Trophoblast cell (in vitro differentiated cells and primary cell): Measurements from ENCODE around the gene DRC1.

Source experiments
- DNase-seq, 2 donors: peaks; one replicate each; pipeline ENCODE4 v3.0.0-alpha.2; 2016
- H2AFZ ChIP-seq: 2 replicates; pipeline ENCODE4 v1.6.1; 2013; ENCODE audit warnings: low read length, moderate library complexity, mild to moderate bottlenecking; ENCODE audit not compliant: insufficient read depth, poor library complexity
- H2AK5ac ChIP-seq: 2 replicates; pipeline ENCODE4 v1.6.1; 2013; ENCODE audit warnings: mild to moderate bottlenecking, low read length
- H2BK120ac ChIP-seq: 2 replicates; pipeline ENCODE4 v1.6.1; 2013; ENCODE audit warnings: low read length, mild to moderate bottlenecking, moderate library complexity; ENCODE audit not compliant: insufficient read depth, poor library complexity
- H2BK12ac ChIP-seq: 2 replicates; pipeline ENCODE4 v1.6.1; 2013; ENCODE audit warnings: mild to moderate bottlenecking, low read length, moderate library complexity
- H2BK5ac ChIP-seq: 2 replicates; pipeline ENCODE4 v1.6.1; 2013; ENCODE audit warnings: low read length, low read depth, moderate library complexity, mild to moderate bottlenecking; ENCODE audit not compliant: poor library complexity
- H3K14ac ChIP-seq: 2 replicates; pipeline ENCODE4 v1.6.1; 2013; ENCODE audit warnings: mild to moderate bottlenecking, low read length
- H3K18ac ChIP-seq: 2 replicates; pipeline ENCODE4 v1.6.1; 2013; ENCODE audit warnings: mild to moderate bottlenecking, low read length
- H3K23ac ChIP-seq: 2 replicates; pipeline ENCODE4 v1.6.1; 2013; ENCODE audit warnings: low read length
- H3K27ac ChIP-seq: 2 replicates; pipeline ENCODE4 v1.5.1; 2013; ENCODE audit warnings: low read depth, mild to moderate bottlenecking, inconsistent platforms, low read length, moderate library complexity
- H3K27me3 ChIP-seq: 2 replicates; pipeline ENCODE4 v1.6.1; 2013; ENCODE audit warnings: inconsistent platforms, mild to moderate bottlenecking, low read length, moderate library complexity; ENCODE audit not compliant: insufficient read depth
- H3K36me3 ChIP-seq, 2 experiments: 1 replicate in 1 of 2; 2 replicates in 1 of 2; pipeline ENCODE4 v1.6.1; 2013; ENCODE audit warnings: low read length in 2 of 2, mild to moderate bottlenecking in 2 of 2, moderate library complexity in 1 of 2; ENCODE audit not compliant: insufficient read depth in 2 of 2, control insufficient read depth in 1 of 2
- H3K4ac ChIP-seq: 2 replicates; pipeline ENCODE4 v1.6.1; 2013; ENCODE audit warnings: low read depth, mild to moderate bottlenecking, low read length, moderate library complexity
- H3K4me1 ChIP-seq, 2 experiments: 1 replicate in 1 of 2; 2 replicates in 1 of 2; pipeline ENCODE4 v1.6.1; 2013; ENCODE audit warnings: low read length in 2 of 2, mild to moderate bottlenecking in 2 of 2, moderate library complexity in 1 of 2; ENCODE audit not compliant: insufficient read depth in 2 of 2, control insufficient read depth in 1 of 2
- H3K4me2 ChIP-seq: 2 replicates; pipeline ENCODE4 v1.6.1; 2013; ENCODE audit warnings: inconsistent platforms, mild to moderate bottlenecking, low read length, moderate library complexity
- H3K4me3 ChIP-seq: 2 replicates; pipeline ENCODE4 v1.5.1; 2013; ENCODE audit warnings: mild to moderate bottlenecking, low read depth, low read length, inconsistent platforms
- H3K79me1 ChIP-seq: one replicate; pipeline ENCODE4 v1.6.1; 2013; ENCODE audit warnings: low read length
- H3K79me2 ChIP-seq: 2 replicates; pipeline ENCODE4 v1.6.1; 2013; ENCODE audit warnings: low read length, mild to moderate bottlenecking; ENCODE audit not compliant: control insufficient read depth, insufficient read depth, poor library complexity
- H3K9ac ChIP-seq: 2 replicates; pipeline ENCODE4 v1.6.1; 2013; ENCODE audit warnings: mild to moderate bottlenecking, low read length
- H3K9me3 ChIP-seq: 2 replicates; pipeline ENCODE4 v1.6.1; 2013; ENCODE audit warnings: low read depth, mild to moderate bottlenecking, control low read depth, inconsistent platforms, low read length; ENCODE audit not compliant: insufficient read depth
- H4K12ac ChIP-seq: 2 replicates; pipeline ENCODE4 v1.6.1; 2013; ENCODE audit warnings: low read depth, mild to moderate bottlenecking, low read length, moderate library complexity
- H4K8ac ChIP-seq: 2 replicates; pipeline ENCODE4 v1.6.1; 2013; ENCODE audit warnings: low read depth, mild to moderate bottlenecking, low read length, moderate library complexity
- H4K91ac ChIP-seq: one replicate; pipeline ENCODE4 v1.6.1; 2013; ENCODE audit warnings: low read depth, mild to moderate bottlenecking, low read length, moderate library complexity
- WGBS: extraction: QIAGEN DNeasy Blood & Tissue Kit; methylation state at CpG from one replicate; pipeline ENCODE4 v1.1.7; 2013; ENCODE audit warnings: missing lambda C conversion rate; ENCODE audit not compliant: insufficient read length, insufficient coverage; ENCODE audit errors: extremely low coverage; 5-methylcytosine and 5-hydroxymethylcytosine counted together

Gene DRC1

DNA sequence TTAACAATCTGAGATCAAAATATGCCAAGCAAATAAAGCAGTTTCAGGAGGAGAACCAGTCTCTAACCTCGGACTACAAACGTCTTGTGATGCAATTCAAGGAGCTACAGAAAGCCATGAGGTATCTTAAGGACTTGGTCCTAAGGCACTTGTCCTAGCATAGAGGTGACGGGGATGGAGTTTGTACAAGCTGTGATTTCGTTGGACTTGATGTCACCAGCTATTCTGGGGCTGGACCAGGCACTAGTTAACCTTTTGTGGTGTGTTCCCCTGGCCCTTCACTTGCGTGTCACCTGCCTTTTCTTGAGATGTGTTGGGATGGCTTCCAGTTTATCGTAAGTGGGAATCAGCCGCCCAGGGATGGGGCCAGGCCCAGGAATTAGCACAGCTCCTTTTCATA, 42.5 kb downstream of the DRC1 start:
- Histone ChIP-seq H3K79me2 (no peaks in the 10 kb centered on the region), H2BK5ac (no peak overlapping the region), H3K79me1 (no peaks in the 10 kb centered on the region), H3K27me3 (no peaks in the 10 kb centered on the region), H3K14ac (no peak overlapping the region), H4K8ac (no peak overlapping the region), H3K27ac (no peak overlapping the region), H3K4me2 (no peak overlapping the region), H2BK12ac (no peak overlapping the region), H3K9ac (no peak overlapping the region), H3K36me3 (no peaks in the 10 kb centered on the region), H3K4me1 (peaks cover 0 to 2% of the 10 kb centered on the region in 2 experiments), H4K12ac (no peak overlapping the region), H3K18ac (no peak overlapping the region), H3K4ac (no peak overlapping the region), H3K4me3 (no peak overlapping the region), H2AK5ac (no peak overlapping the region), H4K91ac (no peak overlapping the region), H2BK120ac (no peak overlapping the region), H3K23ac (no peak overlapping the region), H3K9me3 (no peaks in the 10 kb centered on the region), H2AFZ (no peak overlapping the region)
- DNase-seq: no peak
- WGBS: no CpG with 5 or more reads among the region's 7 CpGs

DNA sequence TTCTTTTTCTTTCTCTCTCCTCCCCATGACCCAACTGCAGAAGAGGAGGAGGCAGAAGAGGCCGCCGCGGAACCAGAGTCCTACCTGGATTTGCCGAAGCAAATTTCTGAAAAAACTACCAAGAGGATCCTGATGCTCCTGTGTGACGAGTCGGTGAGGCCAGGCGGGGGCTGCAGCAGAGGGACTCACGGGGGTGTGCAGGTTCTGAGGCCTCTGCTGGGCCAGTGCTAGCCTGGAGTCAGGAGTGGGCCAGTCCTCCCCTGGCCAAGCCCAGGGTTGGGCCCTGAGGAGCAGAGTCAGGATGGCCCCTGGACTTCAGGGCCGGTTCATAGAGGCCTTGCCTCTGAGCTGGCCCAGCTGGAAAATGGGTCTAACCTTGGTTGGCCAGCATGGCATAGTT, 46.9 kb downstream of the DRC1 start:
- H2BK5ac ChIP-seq: no peak overlapping the region
- no peak overlapping the region for H2BK12ac ChIP-seq
- no peaks in the 10 kb centered on the region for H3K27me3 ChIP-seq
- H3K18ac ChIP-seq: no peak overlapping the region
- H2AK5ac ChIP-seq: no peak overlapping the region
- no peaks in the 10 kb centered on the region for H3K36me3 ChIP-seq
- no peaks in the 10 kb centered on the region for H3K79me1 ChIP-seq
- no peaks in the 10 kb centered on the region for H3K79me2 ChIP-seq
- DNase-seq: no peak
- no peaks in the 10 kb centered on the region for H3K4me1 ChIP-seq
- no peak overlapping the region for H2AFZ ChIP-seq
- H3K9ac ChIP-seq: no peak overlapping the region
- no peak overlapping the region for H3K4me3 ChIP-seq
- no peak overlapping the region for H4K91ac ChIP-seq
- H3K4ac ChIP-seq: no peak overlapping the region
- H3K14ac ChIP-seq: no peak overlapping the region
- H4K8ac ChIP-seq: no peak overlapping the region
- H3K27ac ChIP-seq: no peak overlapping the region
- no peak overlapping the region for H3K23ac ChIP-seq
- no peaks in the 10 kb centered on the region for H3K9me3 ChIP-seq
- no CpG with 5 or more reads among the region's 9 CpGs for WGBS
- H2BK120ac ChIP-seq: no peak overlapping the region
- H4K12ac ChIP-seq: no peak overlapping the region
- no peak overlapping the region for H3K4me2 ChIP-seq

DNA sequence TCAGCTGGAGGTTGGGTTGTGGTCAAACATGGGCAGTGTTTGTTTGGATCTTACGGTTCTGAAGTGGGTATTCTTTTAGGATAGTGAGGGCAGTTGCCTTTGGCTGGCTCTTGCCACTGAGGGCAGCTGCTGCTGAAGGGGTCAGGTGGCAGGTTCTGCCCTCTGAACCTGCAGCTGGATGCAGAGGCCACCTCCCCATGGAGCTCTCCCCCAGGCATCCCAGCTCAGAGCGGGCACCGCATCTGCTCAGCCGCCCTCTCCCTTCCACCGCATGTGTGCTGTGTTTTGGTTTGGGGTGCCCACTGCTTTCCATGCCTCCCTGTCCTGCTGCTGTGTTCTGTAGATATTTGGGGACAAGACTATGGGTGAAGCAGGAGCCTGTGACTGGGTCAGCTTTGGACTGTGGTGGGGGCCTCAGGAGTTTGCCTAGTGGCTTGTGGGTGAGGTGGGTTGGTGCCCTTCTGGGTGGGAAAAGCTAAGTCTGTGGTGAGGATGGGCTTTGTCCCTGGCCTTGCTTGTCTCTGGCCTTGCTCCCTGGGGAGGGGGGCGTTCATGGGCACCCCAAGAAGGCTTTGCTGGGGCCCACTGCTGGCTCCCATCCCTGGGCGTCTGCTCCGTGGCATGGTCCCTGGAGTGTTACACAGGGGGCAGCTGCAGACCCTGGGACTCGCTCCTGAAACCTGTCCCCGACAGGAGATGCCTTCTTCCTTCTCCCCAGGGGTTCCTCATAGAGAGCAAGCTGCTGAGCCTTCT, 47.7 kb downstream of the DRC1 start:
- H3K4me2 ChIP-seq: no peak overlapping the region
- no peak overlapping the region for H3K4ac ChIP-seq
- H4K8ac ChIP-seq: no peak overlapping the region
- no peaks in the 10 kb centered on the region for H3K79me2 ChIP-seq
- no CpG with 5 or more reads among the region's 10 CpGs for WGBS
- H3K27me3 ChIP-seq: no peaks in the 10 kb centered on the region
- H3K79me1 ChIP-seq: no peaks in the 10 kb centered on the region
- H3K4me1 ChIP-seq: no peaks in the 10 kb centered on the region
- H2BK12ac ChIP-seq: no peak overlapping the region
- H3K4me3 ChIP-seq: no peak overlapping the region
- H3K9ac ChIP-seq: no peak overlapping the region
- no peak for DNase-seq
- H4K91ac ChIP-seq: no peak overlapping the region
- no peak overlapping the region for H4K12ac ChIP-seq
- H3K14ac ChIP-seq: no peak overlapping the region
- H3K36me3 ChIP-seq: no peaks in the 10 kb centered on the region
- no peak overlapping the region for H2BK120ac ChIP-seq
- H2BK5ac ChIP-seq: no peak overlapping the region
- H3K27ac ChIP-seq: no peak overlapping the region
- no peak overlapping the region for H3K23ac ChIP-seq
- H2AK5ac ChIP-seq: no peak overlapping the region
- no peak overlapping the region for H2AFZ ChIP-seq
- H3K9me3 ChIP-seq: no peaks in the 10 kb centered on the region
- no peak overlapping the region for H3K18ac ChIP-seq

DNA sequence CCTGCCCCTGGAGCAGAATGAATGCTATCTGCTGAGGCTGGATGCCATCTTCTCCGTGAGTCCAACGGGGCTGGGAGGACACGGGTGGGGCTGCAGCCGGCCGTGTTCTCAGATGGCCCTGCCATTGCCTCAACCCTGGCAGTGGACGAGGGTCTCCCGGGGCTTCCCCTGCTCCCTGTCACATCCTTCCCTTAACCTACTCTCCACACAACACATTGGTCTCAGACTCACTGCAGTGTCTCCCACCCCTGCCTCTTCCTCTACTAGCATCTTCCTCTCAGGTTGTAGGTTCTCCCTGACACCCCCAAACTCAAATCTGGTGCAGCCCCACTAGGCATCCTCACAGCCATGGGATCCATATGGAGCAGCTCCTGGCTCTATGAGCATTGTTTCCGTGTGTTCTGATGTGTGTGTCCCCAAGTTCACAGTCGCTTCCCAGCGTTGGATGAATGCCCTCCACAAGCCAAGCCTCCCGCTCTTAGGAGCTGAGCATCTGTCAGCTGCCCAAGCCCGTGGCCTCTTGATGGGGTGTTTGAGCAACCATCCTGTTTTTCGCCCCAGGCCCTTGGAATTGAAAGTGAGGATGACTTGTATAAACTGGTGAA, 48.4 kb downstream of the DRC1 start:
- Histone ChIP-seq H4K12ac (no peak overlapping the region), H3K4me3 (no peak overlapping the region), H3K23ac (no peak overlapping the region), H2AFZ (no peak overlapping the region), H3K4me1 (no peaks in the 10 kb centered on the region), H3K4ac (no peak overlapping the region), H3K14ac (no peak overlapping the region), H2BK12ac (no peak overlapping the region), H4K8ac (no peak overlapping the region), H3K27ac (no peak overlapping the region), H3K9me3 (no peaks in the 10 kb centered on the region), H3K36me3 (no peaks in the 10 kb centered on the region), H3K18ac (no peak overlapping the region), H2AK5ac (no peak overlapping the region), H3K4me2 (no peak overlapping the region), H2BK5ac (no peak overlapping the region), H4K91ac (no peak overlapping the region), H3K9ac (no peak overlapping the region), H3K79me1 (no peaks in the 10 kb centered on the region), H3K27me3 (no peaks in the 10 kb centered on the region), H3K79me2 (no peaks in the 10 kb centered on the region), H2BK120ac (no peak overlapping the region)
- DNase-seq: no peak
- no CpG with 5 or more reads among the region's 13 CpGs for WGBS
